ENCODE results near the gene SBNO1.
"Not testable (repeated sequence)": the region's sequence is repeated elsewhere in the genome, so short reads cannot be mapped to it uniquely, and the experiment has no call there.

SBNO1 gene

GRCh38 chr12:123335490-123335889, 29.2 kb downstream of the SBNO1 start:
- TF ChIP-seq CTCF (IDR thresholded peaks at IDR 0.05; ENCODE audit: low read depth, low read length): no peak
- no peak overlapping the region for H3K4me3 ChIP-seq (replicated peaks in 1 of 2; ENCODE audit: low read depth in 2 of 2, low read length in 2 of 2)
- DNase-seq (ENCODE audit: low read depth in 2 of 2): no peak

- DNase-seq (ENCODE audit: low read depth in 2 of 2): no peak
- TF ChIP-seq CTCF (IDR thresholded peaks at IDR 0.05; ENCODE audit: low read depth, low read length): no peak
- H3K4me3 ChIP-seq (replicated peaks in 1 of 2; ENCODE audit: low read depth in 2 of 2, low read length in 2 of 2): no peak overlapping the region
These were observed 34.8 kb downstream of the SBNO1 start for GRCh38 chr12:123329799-123330198.

GRCh38 chr12:123319826-123320225, 44.8 kb downstream of the SBNO1 start:
- DNase-seq (ENCODE audit: low read depth in 2 of 2): peak in 1 of 2 donors; percentile 6
- no peak for TF ChIP-seq CTCF (IDR thresholded peaks at IDR 0.05; ENCODE audit: low read depth, low read length)
- no peak overlapping the region for H3K4me3 ChIP-seq (replicated peaks in 1 of 2; ENCODE audit: low read depth in 2 of 2, low read length in 2 of 2)

GRCh38 chr12:123319273-123319672, 45.4 kb downstream of the SBNO1 start:
- TF ChIP-seq CTCF (IDR thresholded peaks at IDR 0.05; ENCODE audit: low read depth, low read length): no peak
- H3K4me3 ChIP-seq (replicated peaks in 1 of 2; ENCODE audit: low read depth in 2 of 2, low read length in 2 of 2): no peak overlapping the region
- no peak for DNase-seq (ENCODE audit: low read depth in 2 of 2)

- H3K4me3 ChIP-seq (replicated peaks in 1 of 2; ENCODE audit: low read depth in 2 of 2, low read length in 2 of 2): not testable (repeated sequence)
These were observed 51.6 kb downstream of the SBNO1 start for GRCh38 chr12:123313046-123313445.

GRCh38 chr12:123306200-123306599, 58.4 kb downstream of the SBNO1 start:
- no peak for DNase-seq (ENCODE audit: low read depth in 2 of 2)
- H3K4me3 ChIP-seq (replicated peaks in 1 of 2; ENCODE audit: low read depth in 2 of 2, low read length in 2 of 2): no peak overlapping the region

More at GRCh38 chr12:123313046-123313445, 51.6 kb downstream of the SBNO1 start:
- DNase-seq (ENCODE audit: low read depth in 2 of 2): not testable (repeated sequence)

GRCh38 chr12:123305136-123305535, 59.5 kb downstream of the SBNO1 start:
- TF ChIP-seq CTCF (IDR thresholded peaks at IDR 0.05; ENCODE audit: low read depth, low read length): no peak
- DNase-seq (ENCODE audit: low read depth in 2 of 2): no peak
- no peak overlapping the region for H3K4me3 ChIP-seq (replicated peaks in 1 of 2; ENCODE audit: low read depth in 2 of 2, low read length in 2 of 2)

More at GRCh38 chr12:123306200-123306599, 58.4 kb downstream of the SBNO1 start:
- TF ChIP-seq CTCF (IDR thresholded peaks at IDR 0.05; ENCODE audit: low read depth, low read length): no peak

All from cardiac fibroblast (primary cell).